ENCODE data around the gene LETM1. TPM values are rescaled to one million over a fixed set of nuclear protein-coding genes. Genes with fewer than 3 reads are reported as not detected.

The LETM1 gene
- total and polyA plus RNA-seq, 2 of the 8 experiments (the other 6 are each of a cell fraction or from before 2014, with no cell fraction given): 19.8 to 50.1 TPM

DNA sequence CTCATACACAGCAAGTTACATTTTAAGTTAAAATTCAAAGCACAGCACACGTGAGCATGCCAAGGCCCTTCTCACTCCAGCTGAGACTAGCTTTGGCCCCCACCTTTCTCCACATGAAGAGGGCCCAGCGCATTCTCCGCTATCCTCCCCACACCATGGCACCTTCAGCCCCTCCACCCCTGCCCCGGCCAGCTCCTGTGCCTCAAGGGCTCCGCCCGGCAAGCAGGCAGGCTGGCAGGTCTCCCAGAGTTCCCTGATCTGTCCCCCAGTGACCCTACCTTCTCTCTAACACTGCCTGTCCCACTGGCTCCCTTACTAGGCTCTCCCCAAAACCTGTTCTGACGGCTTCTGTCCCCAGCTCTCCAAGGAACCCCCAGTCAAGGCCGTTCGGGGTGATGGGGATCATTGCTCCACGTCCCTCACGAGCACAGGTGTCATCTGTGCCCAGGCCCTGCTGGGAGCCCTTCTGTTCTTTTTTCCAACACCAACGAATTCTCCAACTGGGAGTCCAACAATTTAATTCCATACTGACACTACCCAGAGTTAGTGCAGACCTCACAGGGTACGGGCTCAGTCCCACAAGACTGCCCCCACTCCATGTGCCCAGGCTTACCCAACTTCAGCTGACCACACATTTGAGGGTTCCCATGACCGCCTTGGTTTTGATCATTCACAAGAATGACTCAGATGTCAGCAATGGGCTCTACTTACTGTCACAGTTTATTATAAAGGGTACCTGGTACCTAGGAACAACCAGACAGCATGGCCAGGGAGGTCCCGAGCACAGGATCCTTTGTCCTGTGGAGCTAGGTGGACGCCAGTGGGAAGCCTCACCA lies 4.2 kb downstream of the LETM1 start (continued):
- TF ChIP-seq, protein P1, sequence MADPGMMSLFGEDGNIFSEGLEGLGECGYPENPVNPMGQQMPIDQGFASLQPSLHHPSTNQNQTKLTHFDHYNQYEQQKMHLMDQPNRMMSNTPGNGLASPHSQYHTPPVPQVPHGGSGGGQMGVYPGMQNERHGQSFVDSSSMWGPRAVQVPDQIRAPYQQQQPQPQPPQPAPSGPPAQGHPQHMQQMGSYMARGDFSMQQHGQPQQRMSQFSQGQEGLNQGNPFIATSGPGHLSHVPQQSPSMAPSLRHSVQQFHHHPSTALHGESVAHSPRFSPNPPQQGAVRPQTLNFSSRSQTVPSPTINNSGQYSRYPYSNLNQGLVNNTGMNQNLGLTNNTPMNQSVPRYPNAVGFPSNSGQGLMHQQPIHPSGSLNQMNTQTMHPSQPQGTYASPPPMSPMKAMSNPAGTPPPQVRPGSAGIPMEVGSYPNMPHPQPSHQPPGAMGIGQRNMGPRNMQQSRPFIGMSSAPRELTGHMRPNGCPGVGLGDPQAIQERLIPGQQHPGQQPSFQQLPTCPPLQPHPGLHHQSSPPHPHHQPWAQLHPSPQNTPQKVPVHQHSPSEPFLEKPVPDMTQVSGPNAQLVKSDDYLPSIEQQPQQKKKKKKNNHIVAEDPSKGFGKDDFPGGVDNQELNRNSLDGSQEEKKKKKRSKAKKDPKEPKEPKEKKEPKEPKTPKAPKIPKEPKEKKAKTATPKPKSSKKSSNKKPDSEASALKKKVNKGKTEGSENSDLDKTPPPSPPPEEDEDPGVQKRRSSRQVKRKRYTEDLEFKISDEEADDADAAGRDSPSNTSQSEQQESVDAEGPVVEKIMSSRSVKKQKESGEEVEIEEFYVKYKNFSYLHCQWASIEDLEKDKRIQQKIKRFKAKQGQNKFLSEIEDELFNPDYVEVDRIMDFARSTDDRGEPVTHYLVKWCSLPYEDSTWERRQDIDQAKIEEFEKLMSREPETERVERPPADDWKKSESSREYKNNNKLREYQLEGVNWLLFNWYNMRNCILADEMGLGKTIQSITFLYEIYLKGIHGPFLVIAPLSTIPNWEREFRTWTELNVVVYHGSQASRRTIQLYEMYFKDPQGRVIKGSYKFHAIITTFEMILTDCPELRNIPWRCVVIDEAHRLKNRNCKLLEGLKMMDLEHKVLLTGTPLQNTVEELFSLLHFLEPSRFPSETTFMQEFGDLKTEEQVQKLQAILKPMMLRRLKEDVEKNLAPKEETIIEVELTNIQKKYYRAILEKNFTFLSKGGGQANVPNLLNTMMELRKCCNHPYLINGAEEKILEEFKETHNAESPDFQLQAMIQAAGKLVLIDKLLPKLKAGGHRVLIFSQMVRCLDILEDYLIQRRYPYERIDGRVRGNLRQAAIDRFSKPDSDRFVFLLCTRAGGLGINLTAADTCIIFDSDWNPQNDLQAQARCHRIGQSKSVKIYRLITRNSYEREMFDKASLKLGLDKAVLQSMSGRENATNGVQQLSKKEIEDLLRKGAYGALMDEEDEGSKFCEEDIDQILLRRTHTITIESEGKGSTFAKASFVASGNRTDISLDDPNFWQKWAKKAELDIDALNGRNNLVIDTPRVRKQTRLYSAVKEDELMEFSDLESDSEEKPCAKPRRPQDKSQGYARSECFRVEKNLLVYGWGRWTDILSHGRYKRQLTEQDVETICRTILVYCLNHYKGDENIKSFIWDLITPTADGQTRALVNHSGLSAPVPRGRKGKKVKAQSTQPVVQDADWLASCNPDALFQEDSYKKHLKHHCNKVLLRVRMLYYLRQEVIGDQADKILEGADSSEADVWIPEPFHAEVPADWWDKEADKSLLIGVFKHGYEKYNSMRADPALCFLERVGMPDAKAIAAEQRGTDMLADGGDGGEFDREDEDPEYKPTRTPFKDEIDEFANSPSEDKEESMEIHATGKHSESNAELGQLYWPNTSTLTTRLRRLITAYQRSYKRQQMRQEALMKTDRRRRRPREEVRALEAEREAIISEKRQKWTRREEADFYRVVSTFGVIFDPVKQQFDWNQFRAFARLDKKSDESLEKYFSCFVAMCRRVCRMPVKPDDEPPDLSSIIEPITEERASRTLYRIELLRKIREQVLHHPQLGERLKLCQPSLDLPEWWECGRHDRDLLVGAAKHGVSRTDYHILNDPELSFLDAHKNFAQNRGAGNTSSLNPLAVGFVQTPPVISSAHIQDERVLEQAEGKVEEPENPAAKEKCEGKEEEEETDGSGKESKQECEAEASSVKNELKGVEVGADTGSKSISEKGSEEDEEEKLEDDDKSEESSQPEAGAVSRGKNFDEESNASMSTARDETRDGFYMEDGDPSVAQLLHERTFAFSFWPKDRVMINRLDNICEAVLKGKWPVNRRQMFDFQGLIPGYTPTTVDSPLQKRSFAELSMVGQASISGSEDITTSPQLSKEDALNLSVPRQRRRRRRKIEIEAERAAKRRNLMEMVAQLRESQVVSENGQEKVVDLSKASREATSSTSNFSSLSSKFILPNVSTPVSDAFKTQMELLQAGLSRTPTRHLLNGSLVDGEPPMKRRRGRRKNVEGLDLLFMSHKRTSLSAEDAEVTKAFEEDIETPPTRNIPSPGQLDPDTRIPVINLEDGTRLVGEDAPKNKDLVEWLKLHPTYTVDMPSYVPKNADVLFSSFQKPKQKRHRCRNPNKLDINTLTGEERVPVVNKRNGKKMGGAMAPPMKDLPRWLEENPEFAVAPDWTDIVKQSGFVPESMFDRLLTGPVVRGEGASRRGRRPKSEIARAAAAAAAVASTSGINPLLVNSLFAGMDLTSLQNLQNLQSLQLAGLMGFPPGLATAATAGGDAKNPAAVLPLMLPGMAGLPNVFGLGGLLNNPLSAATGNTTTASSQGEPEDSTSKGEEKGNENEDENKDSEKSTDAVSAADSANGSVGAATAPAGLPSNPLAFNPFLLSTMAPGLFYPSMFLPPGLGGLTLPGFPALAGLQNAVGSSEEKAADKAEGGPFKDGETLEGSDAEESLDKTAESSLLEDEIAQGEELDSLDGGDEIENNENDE (IDR thresholded peaks at IDR 0.05; ENCODE audit: insufficient replicate concordance, low read length): no peak
- no peak for TF ChIP-seq TAF7 (optimal IDR thresholded peaks at IDR 0.05; ENCODE audit: borderline replicate concordance, low read depth, low read length)
- no peak for TF ChIP-seq SP2 (IDR thresholded peaks at IDR 0.05; ENCODE audit: low read length)
- TF ChIP-seq, protein P2, sequence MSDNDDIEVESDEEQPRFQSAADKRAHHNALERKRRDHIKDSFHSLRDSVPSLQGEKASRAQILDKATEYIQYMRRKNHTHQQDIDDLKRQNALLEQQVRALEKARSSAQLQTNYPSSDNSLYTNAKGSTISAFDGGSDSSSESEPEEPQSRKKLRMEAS (IDR thresholded peaks at IDR 0.05): no peak
- no peak for TF ChIP-seq SUZ12 (IDR thresholded peaks at IDR 0.05; ENCODE audit: low read length)
- TF ChIP-seq SAP30 (IDR thresholded peaks at IDR 0.05; ENCODE audit: insufficient read depth, insufficient replicate concordance, low read length): no peak
- TF ChIP-seq EP300 (IDR thresholded peaks at IDR 0.05; ENCODE audit: borderline replicate concordance in 1 of 2, low read depth in 2 of 2, low read length in 2 of 2): no peak
- TF ChIP-seq KDM5A (IDR thresholded peaks at IDR 0.05; ENCODE audit: low read length): no peak
- TF ChIP-seq RXRA (IDR thresholded peaks at IDR 0.05; ENCODE audit: insufficient read depth, low read depth, low read length): no peak
